ENCODE measurements around the gene MPP1.

MPP1 gene

GRCh38 chrX:154812341-154813101 is 7.2 kb upstream of the MPP1 start:
- DNase-seq, result no peak

- no peak for DNase-seq
Measured at GRCh38 chrX:154809939-154810665, 4.8 kb upstream of the MPP1 start.

GRCh38 chrX:154806837-154807501 is 1.7 kb upstream of the MPP1 start:
- no peak for DNase-seq

GRCh38 chrX:154805696-154806091 is 409 bp upstream of the MPP1 start:
- DNase-seq, result no peak

GRCh38 chrX:154804261-154804956 is 876 bp downstream of the MPP1 start:
- no peak for DNase-seq

GRCh38 chrX:154802947-154803346 is 2.3 kb downstream of the MPP1 start:
- no peak for DNase-seq

GRCh38 chrX:154800478-154801210 is 4.6 kb downstream of the MPP1 start:
- DNase-seq, result no peak

- DNase-seq, result no peak
Measured at GRCh38 chrX:154799556-154800348, 5.5 kb downstream of the MPP1 start.

- DNase-seq, result no peak
Measured at GRCh38 chrX:154797006-154797405, 8.3 kb downstream of the MPP1 start.

GRCh38 chrX:154795016-154795415 is 10.3 kb downstream of the MPP1 start:
- no peak for DNase-seq

GRCh38 chrX:154793084-154793795 is 12.0 kb downstream of the MPP1 start:
- DNase-seq, result no peak

- no peak for DNase-seq
Measured at GRCh38 chrX:154791939-154792338, 13.3 kb downstream of the MPP1 start.

- no peak for DNase-seq
Measured at GRCh38 chrX:154791467-154791866, 13.8 kb downstream of the MPP1 start.

GRCh38 chrX:154785716-154786115 is 19.6 kb downstream of the MPP1 start:
- no peak for DNase-seq

GRCh38 chrX:154784149-154784995 is 20.9 kb downstream of the MPP1 start:
- DNase-seq, result no peak

- DNase-seq, result no peak
Measured at GRCh38 chrX:154780968-154781367, 24.3 kb downstream of the MPP1 start.

GRCh38 chrX:154779261-154779660 is 26.0 kb downstream of the MPP1 start:
- no peak for DNase-seq

- no peak for DNase-seq
Measured at GRCh38 chrX:154776753-154777152, 28.5 kb downstream of the MPP1 start.

- DNase-seq, result peak; percentile 35 to 48
Measured at GRCh38 chrX:154775419-154776349, 29.6 kb downstream of the MPP1 start.
